ENCODE data around the gene MCAM.

The MCAM gene

GRCh38 chr11:119324189-119324588, 7.3 kb upstream of the MCAM start:
- no peak for DNase-seq

- peak; percentile 78 for DNase-seq
Observed at GRCh38 chr11:119323532-119324033, 6.7 kb upstream of the MCAM start.

GRCh38 chr11:119322921-119323531, 6.1 kb upstream of the MCAM start:
- no peak for DNase-seq

GRCh38 chr11:119322360-119322739, 5.4 kb upstream of the MCAM start:
- DNase-seq, result no peak

- DNase-seq, result peak; percentile 85
Observed at GRCh38 chr11:119320776-119321524, 4.0 kb upstream of the MCAM start.

- DNase-seq, result peak; percentile 72
Observed at GRCh38 chr11:119320240-119320775, 3.4 kb upstream of the MCAM start.

- DNase-seq, result no peak
Observed at GRCh38 chr11:119319700-119320239, 2.8 kb upstream of the MCAM start.

- no peak for DNase-seq
Observed at GRCh38 chr11:119319136-119319699, 2.3 kb upstream of the MCAM start.

GRCh38 chr11:119318240-119319135, 1.6 kb upstream of the MCAM start:
- DNase-seq, result peak; percentile 76

- DNase-seq, result no peak
Observed at GRCh38 chr11:119317592-119318239, 786 bp upstream of the MCAM start.

- DNase-seq, result peak; percentile 80
Observed at GRCh38 chr11:119316016-119316728, 758 bp downstream of the MCAM start.

- peak; percentile 80 for DNase-seq
Observed at GRCh38 chr11:119315131-119316015, 1.6 kb downstream of the MCAM start.

GRCh38 chr11:119314726-119315125, 2.2 kb downstream of the MCAM start:
- no peak for DNase-seq

GRCh38 chr11:119310682-119311052, 6.3 kb downstream of the MCAM start:
- DNase-seq, result no peak

- no peak for DNase-seq
Observed at GRCh38 chr11:119309953-119310681, 6.8 kb downstream of the MCAM start.

- no peak for DNase-seq
Observed at GRCh38 chr11:119309411-119309810, 7.5 kb downstream of the MCAM start.

GRCh38 chr11:119307974-119308373, 9.0 kb downstream of the MCAM start:
- DNase-seq, result no peak

- DNase-seq, result no peak
Observed at GRCh38 chr11:119307219-119307618, 9.7 kb downstream of the MCAM start.

- DNase-seq, result no peak
Observed at GRCh38 chr11:119306373-119306890, 10.5 kb downstream of the MCAM start.
